CD4-positive, CD25-positive, alpha-beta regulatory T cell (primary cell): ENCODE results near the gene BCL6. TPM values are rescaled to one million over a fixed set of nuclear protein-coding genes. Genes with fewer than 3 reads are reported as not detected.
A peak's percentile ranks its signal among the peaks of the same experiment; 100 is the strongest.

Experiments
- ATAC-seq, 2 donors: fragments of 150-1000 bp; cut with Tn5 transposase; one replicate each; pipeline ENCODE4 v1.10.0; 2021; ENCODE audit warnings: low read depth in 2 of 2, moderate number of reproducible peaks in 2 of 2, moderate library complexity in 1 of 2
- DNase-seq, 3 donors: peaks; one replicate each; pipeline versions ENCODE4 v3.0.0 to v3.0.0-alpha.2; 2012 to 2022; ENCODE audit warnings: mixed read lengths in 1 of 3
- H3K27ac ChIP-seq: one replicate; pipeline ENCODE4 v1.7.0; 2013; ENCODE audit warnings: mild to moderate bottlenecking, low read length; ENCODE audit not compliant: insufficient read depth, poor library complexity, severe bottlenecking
- H3K27me3 ChIP-seq: one replicate; pipeline ENCODE4 v1.7.0; 2013; ENCODE audit warnings: low read length; ENCODE audit not compliant: control insufficient read depth, insufficient read depth
- H3K36me3 ChIP-seq: one replicate; pipeline ENCODE4 v1.7.0; 2013; ENCODE audit warnings: mild to moderate bottlenecking, low read length, moderate library complexity; ENCODE audit not compliant: control insufficient read depth, insufficient read depth
- H3K4me1 ChIP-seq: 2 replicates; pipeline ENCODE4 v1.7.0; 2013; ENCODE audit warnings: mild to moderate bottlenecking, low read length; ENCODE audit not compliant: insufficient read depth, control insufficient read depth, poor library complexity, severe bottlenecking
- H3K4me3 ChIP-seq: one replicate; pipeline ENCODE4 v1.7.0; 2013; ENCODE audit warnings: low read depth, mild to moderate bottlenecking, low read length, moderate library complexity
- H3K9me3 ChIP-seq, 2 experiments: 1 replicate in 1 of 2; 2 replicates in 1 of 2; pipeline ENCODE4 v1.7.0; 2013; ENCODE audit warnings: low read length in 2 of 2, mild to moderate bottlenecking in 1 of 2, moderate library complexity in 1 of 2; ENCODE audit not compliant: control insufficient read depth in 2 of 2
- H3K27ac Mint-ChIP-seq, 3 donors: one replicate each; pipeline ENCODE4 v1.8.0; 2020 to 2022; ENCODE audit warnings: mild to moderate bottlenecking in 3 of 3, mixed read lengths in 3 of 3, moderate library complexity in 2 of 3
- H3K27me3 Mint-ChIP-seq: one replicate; pipeline ENCODE4 v1.8.0; 2022; ENCODE audit warnings: mild to moderate bottlenecking, mixed read lengths
- H3K36me3 Mint-ChIP-seq: one replicate; pipeline ENCODE4 v1.8.0; 2020; ENCODE audit warnings: mixed read lengths
- H3K4me1 Mint-ChIP-seq, 4 donors: one replicate each; pipeline ENCODE4 v1.8.0; 2020 to 2022; ENCODE audit warnings: mixed read lengths in 4 of 4, mild to moderate bottlenecking in 1 of 4
- H3K4me3 Mint-ChIP-seq, 4 donors: one replicate each; pipeline ENCODE4 v1.8.0; 2020 to 2022; ENCODE audit warnings: mild to moderate bottlenecking in 4 of 4, mixed read lengths in 4 of 4, moderate library complexity in 3 of 4
- H3K9me3 Mint-ChIP-seq, 7 donors: one replicate each; pipeline ENCODE4 v1.8.0; 2020 to 2022; ENCODE audit warnings: mixed read lengths in 7 of 7, mild to moderate bottlenecking in 3 of 7, moderate library complexity in 2 of 7
- polyA plus RNA-seq, 4 donors: library from polyadenylated mRNA; unstranded; fragments of 300-500 nt; fragmentation: Illumina TruSeq; gene quantifications; one replicate each; pipeline ENCODE4 v1.2.3, GENCODE V29; 2021
- total RNA-seq: library from RNA; stranded (reverse); gene quantifications from one replicate; pipeline ENCODE4 v1.2.3, GENCODE V29; 2022

BCL6 gene
- total and polyA plus RNA-seq, 5 donors from 2014 or later: 1.8 to 39.6 (median 2.6) TPM

- Mint-ChIP-seq H3K36me3 (peaks cover 4% of the 10 kb centered on the region), H3K27me3 (no peaks in the 10 kb centered on the region), H3K4me1 (peaks cover 12 to 43% (median 30%) of the 10 kb centered on the region in 4 donors), H3K9me3 (no peaks in the 10 kb centered on the region), H3K4me3 (peak overlapping the region; percentile 95 to 98 (median 97)), H3K27ac (peak overlapping the region; percentile 49 to 97 (median 84))
- Histone ChIP-seq H3K27me3 (no peaks in the 10 kb centered on the region), H3K4me1 (peaks cover 50% of the 10 kb centered on the region), H3K4me3 (no peak overlapping the region), H3K36me3 (peaks cover 3% of the 10 kb centered on the region), H3K27ac (no peak overlapping the region), H3K9me3 (no peaks in the 10 kb centered on the region)
- no peak for ATAC-seq
- no peak for DNase-seq
These were observed 8.3 kb downstream of the BCL6 start for GRCh38 chr3:187737006-187737367.

GRCh38 chr3:187736418-187736871 is 8.8 kb downstream of the BCL6 start:
- peak overlapping the region; percentile 95 to 98 (median 97) for H3K4me3 Mint-ChIP-seq
- H3K27me3 Mint-ChIP-seq: no peaks in the 10 kb centered on the region
- ATAC-seq: no peak
- Histone ChIP-seq H3K9me3 (no peaks in the 10 kb centered on the region), H3K4me1 (peaks cover 44% of the 10 kb centered on the region), H3K36me3 (peaks cover 7% of the 10 kb centered on the region), H3K4me3 (no peak overlapping the region), H3K27me3 (no peaks in the 10 kb centered on the region), H3K27ac (no peak overlapping the region)
- no peaks in the 10 kb centered on the region for H3K9me3 Mint-ChIP-seq
- H3K27ac Mint-ChIP-seq: peak overlapping the region in 2 of 3 donors; percentile 3 to 32
- DNase-seq: no peak
- peaks cover 7% of the 10 kb centered on the region for H3K36me3 Mint-ChIP-seq
- peaks cover 9 to 38% (median 27%) of the 10 kb centered on the region in 4 donors for H3K4me1 Mint-ChIP-seq

DNA sequence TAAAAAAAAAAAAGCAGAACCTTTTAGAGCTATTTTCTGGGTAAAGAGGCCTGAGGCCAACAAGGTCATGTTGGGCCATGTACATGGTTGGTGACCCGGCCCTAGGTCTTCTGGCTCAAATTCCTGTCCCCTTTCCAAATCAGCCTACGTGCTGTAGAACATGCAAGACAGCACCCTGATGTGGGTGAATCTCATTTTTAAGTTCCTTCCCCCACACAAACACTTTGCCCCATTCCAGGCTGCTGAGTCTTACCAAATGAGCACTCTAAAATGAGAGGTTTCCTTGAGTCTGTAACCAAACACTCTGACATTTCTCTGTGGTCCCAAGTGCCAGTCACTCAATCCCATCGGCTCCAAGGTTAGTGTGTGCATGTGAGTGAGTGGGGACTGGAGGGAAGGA is 9.4 kb downstream of the BCL6 start:
- ATAC-seq (no peak), DNase-seq (no peak)
- no peaks in the 10 kb centered on the region for H3K9me3 Mint-ChIP-seq
- H3K27ac Mint-ChIP-seq: peak overlapping the region in 2 of 3 donors; percentile 3 to 65
- no peaks in the 10 kb centered on the region for H3K27me3 ChIP-seq
- H3K4me3 ChIP-seq: no peak overlapping the region
- no peaks in the 10 kb centered on the region for H3K9me3 ChIP-seq
- no peak overlapping the region for H3K27ac ChIP-seq
- peak overlapping the region in 3 of 4 donors; percentile 9 to 95 (median 72) for H3K4me3 Mint-ChIP-seq
- H3K36me3 Mint-ChIP-seq: peaks cover 13% of the 10 kb centered on the region
- H3K4me1 ChIP-seq: peaks cover 38% of the 10 kb centered on the region
- H3K27me3 Mint-ChIP-seq: no peaks in the 10 kb centered on the region
- peaks cover 9 to 33% (median 24%) of the 10 kb centered on the region in 4 donors for H3K4me1 Mint-ChIP-seq
- peaks cover 12% of the 10 kb centered on the region for H3K36me3 ChIP-seq

DNA sequence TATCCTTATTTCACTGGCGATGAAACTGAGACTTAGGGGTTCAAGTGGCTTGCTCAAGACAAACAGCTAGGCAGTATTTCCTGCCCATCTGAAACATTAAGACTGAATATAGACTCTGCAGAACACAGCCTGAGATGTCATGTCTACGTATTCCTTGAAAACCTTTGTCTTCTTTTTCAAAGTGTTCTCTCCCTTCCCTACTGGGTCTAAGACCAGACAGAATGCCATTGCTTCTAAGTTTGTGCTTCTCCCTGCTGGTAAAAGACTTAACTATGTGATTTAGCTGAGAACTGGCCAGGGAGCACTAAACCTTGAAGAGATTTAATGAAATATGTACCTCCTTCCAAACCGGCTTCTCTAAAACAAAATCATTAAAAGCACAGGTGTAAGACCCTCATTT is 9.9 kb downstream of the BCL6 start:
- Mint-ChIP-seq H3K27ac (peak overlapping the region in 2 of 3 donors; percentile 3 to 65), H3K27me3 (no peaks in the 10 kb centered on the region), H3K36me3 (peaks cover 16% of the 10 kb centered on the region), H3K9me3 (no peaks in the 10 kb centered on the region), H3K4me1 (peaks cover 9 to 28% (median 22%) of the 10 kb centered on the region in 4 donors), H3K4me3 (peak overlapping the region in 3 of 4 donors; percentile 9 to 95 (median 72))
- H3K4me1 ChIP-seq: peaks cover 34% of the 10 kb centered on the region
- ATAC-seq (no peak), DNase-seq (no peak)
- peaks cover 16% of the 10 kb centered on the region for H3K36me3 ChIP-seq
- H3K27ac ChIP-seq: no peak overlapping the region
- H3K9me3 ChIP-seq: no peaks in the 10 kb centered on the region
- no peaks in the 10 kb centered on the region for H3K27me3 ChIP-seq
- no peak overlapping the region for H3K4me3 ChIP-seq

GRCh38 chr3:187734841-187735240 is 10.4 kb downstream of the BCL6 start:
- Histone ChIP-seq H3K36me3 (peaks cover 21% of the 10 kb centered on the region), H3K4me3 (no peak overlapping the region), H3K27me3 (no peaks in the 10 kb centered on the region), H3K4me1 (peaks cover 28% of the 10 kb centered on the region), H3K9me3 (no peaks in the 10 kb centered on the region), H3K27ac (no peak overlapping the region)
- Mint-ChIP-seq H3K4me3 (peak overlapping the region in 2 of 4 donors; percentile 21 to 95), H3K9me3 (no peaks in the 10 kb centered on the region), H3K36me3 (peaks cover 21% of the 10 kb centered on the region), H3K27me3 (no peaks in the 10 kb centered on the region), H3K27ac (peak overlapping the region in 1 of 3 donors; percentile 3), H3K4me1 (peaks cover 9 to 23% (median 19%) of the 10 kb centered on the region in 4 donors)
- ATAC-seq (no peak), DNase-seq (no peak)

DNA sequence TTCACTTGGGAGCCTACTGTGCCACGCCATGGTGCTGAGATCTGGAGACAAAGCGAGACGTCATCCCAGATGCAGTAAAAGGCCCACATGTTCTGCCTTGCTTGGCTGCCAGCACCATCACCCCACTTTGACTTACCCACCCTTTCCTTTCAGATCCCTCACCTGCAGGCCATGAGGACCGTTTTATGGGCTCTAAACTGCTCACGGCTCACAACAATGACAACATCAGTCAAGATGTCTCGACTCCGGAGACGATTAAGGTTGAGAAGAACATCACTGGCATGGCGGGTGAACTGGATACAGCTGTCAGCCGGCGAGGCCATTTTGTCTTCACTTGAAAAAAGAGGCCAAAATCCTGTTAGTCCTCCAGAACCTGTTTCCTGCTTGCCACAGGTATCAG is 11.9 kb downstream of the BCL6 start:
- ATAC-seq: no peak
- Histone ChIP-seq H3K4me3 (no peak overlapping the region), H3K36me3 (peaks cover 34% of the 10 kb centered on the region), H3K27me3 (no peaks in the 10 kb centered on the region), H3K27ac (no peak overlapping the region), H3K4me1 (peaks cover 15% of the 10 kb centered on the region), H3K9me3 (no peaks in the 10 kb centered on the region)
- no peaks in the 10 kb centered on the region for H3K27me3 Mint-ChIP-seq
- peaks cover 0 to 16% (median 11%) of the 10 kb centered on the region in 4 donors for H3K4me1 Mint-ChIP-seq
- peaks cover 31% of the 10 kb centered on the region for H3K36me3 Mint-ChIP-seq
- no peak overlapping the region for H3K4me3 Mint-ChIP-seq
- H3K9me3 Mint-ChIP-seq: no peaks in the 10 kb centered on the region
- H3K27ac Mint-ChIP-seq: no peak overlapping the region
- no peak for DNase-seq

GRCh38 chr3:187729598-187729997 is 15.7 kb downstream of the BCL6 start:
- H3K36me3 ChIP-seq: peaks cover 65% of the 10 kb centered on the region
- Mint-ChIP-seq H3K4me1 (peaks cover 0 to 4% (median 0%) of the 10 kb centered on the region in 4 donors), H3K36me3 (peaks cover 66% of the 10 kb centered on the region), H3K4me3 (no peak overlapping the region), H3K9me3 (no peaks in the 10 kb centered on the region), H3K27me3 (no peaks in the 10 kb centered on the region), H3K27ac (no peak overlapping the region)
- H3K4me1 ChIP-seq: no peaks in the 10 kb centered on the region
- H3K27me3 ChIP-seq: no peaks in the 10 kb centered on the region
- no peak overlapping the region for H3K4me3 ChIP-seq
- ATAC-seq (no peak), DNase-seq (no peak)
- H3K27ac ChIP-seq: no peak overlapping the region
- no peaks in the 10 kb centered on the region for H3K9me3 ChIP-seq

DNA sequence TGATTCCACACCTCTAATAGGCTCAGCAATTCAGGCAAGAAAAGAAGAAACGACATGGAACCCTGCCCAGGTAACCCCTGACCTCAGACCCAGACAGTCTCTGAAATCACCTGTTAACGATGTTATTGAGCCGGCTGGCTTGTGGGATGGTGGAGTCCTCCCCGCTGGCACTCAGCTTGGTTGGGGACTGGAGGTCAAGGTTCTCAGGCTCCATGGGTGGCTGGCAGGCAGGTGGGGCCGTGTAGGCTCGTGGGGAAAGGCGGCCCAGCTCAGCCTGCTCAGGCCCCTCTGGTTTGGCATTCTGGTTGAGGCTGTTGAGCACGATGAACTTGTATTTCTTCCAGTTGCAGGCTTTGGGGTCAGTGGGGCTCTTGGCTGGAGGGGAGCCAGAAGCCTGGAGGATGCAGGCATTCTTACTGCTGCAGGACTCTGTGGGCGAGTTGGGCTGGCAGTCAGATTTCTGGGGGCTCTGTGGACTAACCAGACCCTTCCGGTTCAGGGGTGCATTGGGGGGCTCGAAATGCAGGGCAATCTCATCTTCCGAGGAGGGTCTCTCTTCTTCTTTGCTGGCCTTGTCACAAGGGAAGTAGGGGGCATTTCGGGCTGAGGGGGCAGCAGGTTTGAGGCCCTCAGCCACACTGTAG is 16.2 kb downstream of the BCL6 start:
- H3K36me3 Mint-ChIP-seq: peaks cover 69% of the 10 kb centered on the region
- no peak for ATAC-seq
- DNase-seq: no peak
- no peak overlapping the region for H3K4me3 Mint-ChIP-seq
- Histone ChIP-seq H3K4me1 (no peaks in the 10 kb centered on the region), H3K9me3 (no peaks in the 10 kb centered on the region), H3K27ac (no peak overlapping the region), H3K4me3 (no peak overlapping the region), H3K36me3 (peaks cover 70% of the 10 kb centered on the region), H3K27me3 (no peaks in the 10 kb centered on the region)
- no peaks in the 10 kb centered on the region for H3K27me3 Mint-ChIP-seq
- peaks cover 0 to 2% (median 0%) of the 10 kb centered on the region in 4 donors for H3K4me1 Mint-ChIP-seq
- H3K27ac Mint-ChIP-seq: peak overlapping the region in 1 of 3 donors; percentile 43
- no peaks in the 10 kb centered on the region for H3K9me3 Mint-ChIP-seq
